ENCODE data around the gene TM7SF2.

The TM7SF2 gene

DNA sequence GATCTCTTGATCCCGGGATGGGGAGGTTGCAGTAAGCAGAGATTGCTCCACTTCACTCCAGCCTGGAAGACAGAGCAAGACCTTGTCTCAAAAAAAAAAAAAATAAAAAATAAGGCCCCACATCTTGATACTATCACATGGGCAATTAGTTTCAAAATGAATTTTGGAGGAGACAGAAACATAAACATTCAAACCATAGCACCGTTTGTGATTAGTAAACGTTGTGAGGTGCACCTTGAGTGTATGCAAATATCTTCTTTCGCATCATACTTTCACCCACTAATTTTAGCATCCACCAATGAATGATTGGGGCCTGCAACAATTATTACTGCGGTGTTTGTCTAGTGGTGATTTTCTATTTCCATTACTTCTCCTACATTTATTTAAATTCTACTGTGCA lies 47.3 kb downstream of the TM7SF2 start:
- no peak for DNase-seq

DNA sequence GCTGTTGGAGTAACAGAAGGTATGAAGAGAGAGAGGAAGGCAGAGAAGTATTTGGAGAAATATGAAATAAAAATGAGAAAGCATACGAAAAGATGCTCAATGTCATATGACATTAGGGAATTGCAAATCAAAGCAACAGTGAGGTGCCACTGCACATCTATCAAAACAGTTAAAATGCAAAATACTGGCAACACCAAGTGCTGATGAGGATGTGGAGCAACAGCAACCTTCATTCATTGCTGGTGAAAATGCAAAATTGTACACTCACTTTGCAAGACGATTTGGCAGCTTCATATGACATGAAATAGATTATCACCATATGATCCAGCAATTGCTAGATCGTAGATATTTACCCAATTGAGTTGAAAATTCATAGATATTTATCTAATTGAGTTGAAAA lies 49.0 kb downstream of the TM7SF2 start:
- no peak for DNase-seq

DNA sequence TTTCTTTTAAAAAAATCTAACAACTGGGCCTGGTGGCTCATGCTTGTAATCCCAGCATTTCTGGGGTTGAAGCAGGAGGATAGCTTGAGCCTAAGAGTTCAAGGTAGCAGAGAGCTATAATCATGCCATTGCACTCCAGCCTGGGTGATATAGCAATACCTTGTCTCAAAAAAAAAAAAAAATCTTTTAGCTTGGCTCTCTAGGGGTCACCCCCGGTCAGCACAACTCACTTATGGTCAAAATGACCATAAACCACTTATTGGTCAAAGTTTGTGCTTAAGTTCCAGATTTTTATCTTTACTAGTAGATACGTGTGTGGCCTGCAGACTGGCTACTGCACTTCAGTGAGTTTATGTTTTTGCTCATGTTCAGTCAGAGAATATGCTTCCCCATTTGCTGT lies 52.0 kb downstream of the TM7SF2 start:
- no peak for DNase-seq
